Measurements from ENCODE around the gene PIGU.
A peak's percentile ranks its signal among the peaks of the same experiment; 100 is the strongest.

PIGU gene

GRCh38 chr20:34578521-34578920, 98.4 kb downstream of the PIGU start:
- no peak for DNase-seq (ENCODE audit: low spot score)
- POLR2A ChIA-PET (ENCODE audit: low non-redundant PET): no interaction called here
- peak overlapping the region; percentile 66 for H3K27ac ChIP-seq
- no peak for TF ChIP-seq CTCF (conservative IDR thresholded peaks at IDR 0.05; ENCODE audit: low read depth)
- CTCF ChIA-PET: interaction anchor here (0.6 to 2.6 kb wide), 15 partner anchors 17 to 268 kb away, joined by 3 to 28 read pairs (median 4); no protein-coding TSS in a partner anchor

- H3K27ac ChIP-seq: no peak overlapping the region
- no peak for TF ChIP-seq CTCF (conservative IDR thresholded peaks at IDR 0.05; ENCODE audit: low read depth)
- CTCF ChIA-PET: interaction anchor here (0.7 to 2.6 kb wide), 9 partner anchors 93 to 410 kb away, joined by 3 to 28 read pairs (median 4); no protein-coding TSS in a partner anchor
- POLR2A ChIA-PET (ENCODE audit: low non-redundant PET): no interaction called here
- DNase-seq (ENCODE audit: low spot score): no peak
These were observed 98.9 kb downstream of the PIGU start for GRCh38 chr20:34578025-34578424.

- POLR2A ChIA-PET (ENCODE audit: low non-redundant PET): no interaction called here
- no peak for DNase-seq (ENCODE audit: low spot score)
- CTCF ChIA-PET: interaction anchor here (0.6 kb wide), 1 partner anchor 689 kb away, joined by 3 read pairs; no protein-coding TSS in a partner anchor
- TF ChIP-seq CTCF (conservative IDR thresholded peaks at IDR 0.05; ENCODE audit: low read depth): no peak
- no peak overlapping the region for H3K27ac ChIP-seq
These were observed 99.8 kb downstream of the PIGU start for GRCh38 chr20:34577061-34577460.

- ChIA-PET CTCF (no interaction called here), POLR2A (ENCODE audit: low non-redundant PET) (no interaction called here)
- no peak for DNase-seq (ENCODE audit: low spot score)
- no peak overlapping the region for H3K27ac ChIP-seq
- no peak for TF ChIP-seq CTCF (conservative IDR thresholded peaks at IDR 0.05; ENCODE audit: low read depth)
These were observed 101.1 kb downstream of the PIGU start for GRCh38 chr20:34575756-34576155.

- CTCF ChIA-PET: no interaction called here
- TF ChIP-seq CTCF (conservative IDR thresholded peaks at IDR 0.05; ENCODE audit: low read depth): no peak
- POLR2A ChIA-PET (ENCODE audit: low non-redundant PET): no interaction called here
- DNase-seq (ENCODE audit: low spot score): no peak
- no peak overlapping the region for H3K27ac ChIP-seq
These were observed 101.6 kb downstream of the PIGU start for GRCh38 chr20:34575271-34575670.

GRCh38 chr20:34574861-34575260, 102.0 kb downstream of the PIGU start:
- DNase-seq (ENCODE audit: low spot score): no peak
- ChIA-PET CTCF (interaction anchor here (1.1 kb wide), 1 partner anchor 35 kb away, joined by 3 read pairs; no protein-coding TSS in a partner anchor), POLR2A (ENCODE audit: low non-redundant PET) (no interaction called here)
- no peak for TF ChIP-seq CTCF (conservative IDR thresholded peaks at IDR 0.05; ENCODE audit: low read depth)
- no peak overlapping the region for H3K27ac ChIP-seq

All from RWPE1 (cell line).